Stimulated activated CD4-positive, alpha-beta T cell treated with anti-CD3 and anti-CD28 coated beads, Interleukin-15, amount 100 ng/mL, for 24 hours (primary cell): Measurements from ENCODE around the gene TCEA3.
A peak's percentile ranks its signal among the peaks of the same experiment; 100 is the strongest.

Experiments used
- DNase-seq: peaks from one replicate; pipeline ENCODE4 v3.0.0-alpha.2; 2020

The TCEA3 gene

GRCh38 chr1:23366146-23366545, 58.4 kb downstream of the TCEA3 start:
- DNase-seq, result no peak

- no peak for DNase-seq
Measured at GRCh38 chr1:23362218-23362713, 62.3 kb downstream of the TCEA3 start.

- no peak for DNase-seq
Measured at GRCh38 chr1:23358310-23358875, 66.2 kb downstream of the TCEA3 start.

GRCh38 chr1:23357138-23357908, 67.2 kb downstream of the TCEA3 start:
- DNase-seq, result no peak

- no peak for DNase-seq
Measured at GRCh38 chr1:23356471-23357137, 67.9 kb downstream of the TCEA3 start.

- DNase-seq, result peak; percentile 13
Measured at GRCh38 chr1:23354245-23354644, 70.3 kb downstream of the TCEA3 start.

GRCh38 chr1:23352096-23352695, 72.4 kb downstream of the TCEA3 start:
- no peak for DNase-seq

GRCh38 chr1:23345920-23346319, 78.6 kb downstream of the TCEA3 start:
- DNase-seq, result no peak

- DNase-seq, result no peak
Measured at GRCh38 chr1:23344987-23345472, 79.5 kb downstream of the TCEA3 start.

- peak; percentile 100 for DNase-seq
Measured at GRCh38 chr1:23344111-23344986, 80.2 kb downstream of the TCEA3 start, which contains the start of gene HNRNPR. Gene HNRNPR, minus strand, starts transcription at chr1:23344284. Its CDS starts 3,276 bp downstream, at chr1:23341008.

GRCh38 chr1:23343221-23344110, 81.1 kb downstream of the TCEA3 start:
- peak; percentile 76 for DNase-seq

- no peak for DNase-seq
Measured at GRCh38 chr1:23341931-23342692, 82.4 kb downstream of the TCEA3 start.

- no peak for DNase-seq
Measured at GRCh38 chr1:23339632-23340031, 84.9 kb downstream of the TCEA3 start.

- DNase-seq, result no peak
Measured at GRCh38 chr1:23337869-23338268, 86.7 kb downstream of the TCEA3 start.

- no peak for DNase-seq
Measured at GRCh38 chr1:23331713-23332112, 92.8 kb downstream of the TCEA3 start.
